IMR-90 (cell line): ENCODE results near the gene ARHGAP15. TPM values are rescaled to one million over a fixed set of nuclear protein-coding genes. Genes with fewer than 3 reads are reported as not detected.

Experiments used
- ATAC-seq: fragments of 200-7000 bp; cut with Tn5 transposase; 2 replicates; pipeline ENCODE4 v1.9.1; 2020; ENCODE audit warnings: low read depth, mild to moderate bottlenecking, moderate library complexity
- BruUV-seq: library from RNA; stranded (reverse); fragments of 400-500 nt; replicated peaks from 2 replicates; lab custom pipeline; 2021; lab: Mats Ljungman, UMichigan
- CTCF ChIA-PET: fragments of 300-600 bp; formaldehyde crosslinking; extraction: SDS; loops from one replicate; lab custom pipeline; 2021; ENCODE audit warnings: antibody characterized with exemption; lab: Yijun Ruan, JAX
- POLR2A ChIA-PET: fragments of 300-600 bp; sonication (Branson Sonifier 250); formaldehyde crosslinking; loops from one replicate; lab custom pipeline; 2022; ENCODE audit warnings: antibody characterized with exemption; ENCODE audit not compliant: unreplicated experiment; lab: Charles Lee
- DNase-seq: peaks from one replicate; pipeline ENCODE4 v3.0.0; 2013
- H2AFZ ChIP-seq: replicated peaks from 2 replicates; pipeline ENCODE3; 2013; ENCODE audit warnings: low read length, mild to moderate bottlenecking; ENCODE audit not compliant: poor library complexity
- H2AK5ac ChIP-seq: 2 replicates; pipeline ENCODE4 v1.6.1; 2013; ENCODE audit warnings: low read depth, low read length, inconsistent platforms
- H2AK9ac ChIP-seq: replicated peaks from 2 replicates; pipeline ENCODE3; 2013; ENCODE audit warnings: mild to moderate bottlenecking, low read depth, low read length, moderate library complexity; ENCODE audit not compliant: poor library complexity
- H2BK120ac ChIP-seq: 2 replicates; pipeline ENCODE4 v1.6.1; 2013; ENCODE audit warnings: low read depth, low read length, inconsistent platforms
- H2BK15ac ChIP-seq: 3 replicates; pipeline ENCODE4 v1.6.1; 2013; ENCODE audit warnings: low read depth, low read length, inconsistent platforms
- H2BK20ac ChIP-seq: 2 replicates; pipeline ENCODE4 v1.6.1; 2013; ENCODE audit warnings: low read depth, mild to moderate bottlenecking, inconsistent platforms, low read length, moderate library complexity
- H2BK5ac ChIP-seq: 2 replicates; pipeline ENCODE4 v1.6.1; 2013; ENCODE audit warnings: mild to moderate bottlenecking, low read depth, low read length, inconsistent platforms; ENCODE audit not compliant: poor library complexity, severe bottlenecking
- H3K14ac ChIP-seq: replicated peaks from 2 replicates; pipeline ENCODE4 v1.6.1; 2013; ENCODE audit warnings: low read depth, low read length, inconsistent platforms
- H3K18ac ChIP-seq: 2 replicates; pipeline ENCODE4 v1.6.1; 2013; ENCODE audit warnings: low read depth, low read length, control low read depth
- H3K23ac ChIP-seq: 2 replicates; pipeline ENCODE4 v1.6.1; 2013; ENCODE audit warnings: low read depth, low read length, inconsistent platforms
- H3K27ac ChIP-seq: 2 replicates; pipeline ENCODE4 v1.5.1; 2013; ENCODE audit warnings: mild to moderate bottlenecking, control low read depth, low read length; ENCODE audit not compliant: insufficient read depth
- H3K27me3 ChIP-seq: 2 replicates; pipeline ENCODE4 v1.6.1; 2013; ENCODE audit warnings: low read length; ENCODE audit not compliant: control insufficient read depth, insufficient read depth
- H3K36me3 ChIP-seq: 2 replicates; pipeline ENCODE4 v1.6.1; 2013; ENCODE audit warnings: low read length, mixed read lengths; ENCODE audit not compliant: control insufficient read depth, insufficient read depth
- H3K4ac ChIP-seq: 2 replicates; pipeline ENCODE4 v1.6.1; 2013; ENCODE audit warnings: low read depth, low read length, inconsistent platforms
- H3K4me1 ChIP-seq: 2 replicates; pipeline ENCODE4 v1.6.1; 2013; ENCODE audit warnings: low read length, mixed read lengths; ENCODE audit not compliant: control insufficient read depth, insufficient read depth
- H3K4me2 ChIP-seq: 2 replicates; pipeline ENCODE4 v1.6.1; 2013; ENCODE audit warnings: low read depth, mild to moderate bottlenecking, control low read depth, low read length, moderate library complexity
- H3K4me3 ChIP-seq: 2 replicates; pipeline ENCODE4 v1.5.1; 2013; ENCODE audit warnings: low read depth, mild to moderate bottlenecking, control low read depth, low read length, moderate library complexity; ENCODE audit not compliant: insufficient read depth
- H3K56ac ChIP-seq: 2 replicates; pipeline ENCODE4 v1.6.1; 2013; ENCODE audit warnings: low read length, inconsistent platforms; ENCODE audit not compliant: insufficient read depth; ENCODE audit errors: extremely low read depth
- H3K79me1 ChIP-seq, 2 experiments: 2 replicates each; pipeline ENCODE4 v1.6.1; 2013; ENCODE audit warnings: low read length in 2 of 2, inconsistent platforms in 1 of 2, low read depth in 1 of 2
- H3K9ac ChIP-seq: 2 replicates; pipeline ENCODE4 v1.6.1; 2013; ENCODE audit warnings: low read depth, low read length, control low read depth
- H3K9me1 ChIP-seq: 2 replicates; pipeline ENCODE4 v1.6.1; 2013; ENCODE audit warnings: low read length, inconsistent platforms; ENCODE audit not compliant: insufficient read depth
- H3K9me3 ChIP-seq: 2 replicates; pipeline ENCODE4 v1.6.1; 2013; ENCODE audit warnings: low read length; ENCODE audit not compliant: control insufficient read depth, insufficient read depth
- H4K20me1 ChIP-seq: 2 replicates; pipeline ENCODE4 v1.6.1; 2013; ENCODE audit warnings: low read length, inconsistent platforms; ENCODE audit not compliant: insufficient read depth
- H4K5ac ChIP-seq: 2 replicates; pipeline ENCODE4 v1.6.1; 2013; ENCODE audit warnings: mild to moderate bottlenecking, low read depth, low read length, control low read depth
- H4K8ac ChIP-seq, 2 experiments: 2 replicates each; pipeline ENCODE4 v1.6.1; 2013; ENCODE audit warnings: low read depth in 2 of 2, low read length in 2 of 2, control low read depth in 1 of 2, inconsistent platforms in 1 of 2
- H4K91ac ChIP-seq: 2 replicates; pipeline ENCODE4 v1.6.1; 2013; ENCODE audit warnings: low read depth, low read length, inconsistent platforms; ENCODE audit not compliant: insufficient read depth
- BHLHE40 ChIP-seq: fragments of 150-350 bp; IDR thresholded peaks from 2 replicates; pipeline ENCODE4 v1.6.1; 2016; ENCODE audit warnings: mild to moderate bottlenecking, low read depth, low read length
- CEBPB ChIP-seq: IDR thresholded peaks from 2 replicates; pipeline ENCODE4 v1.6.1; 2012; ENCODE audit warnings: low read depth, low read length, improper control_type of control experiment
- CHD1 ChIP-seq: IDR thresholded peaks from 2 replicates; pipeline ENCODE4 v1.6.1; 2012; ENCODE audit warnings: low read depth, low read length, improper control_type of control experiment
- FOS ChIP-seq: fragments of 150-350 bp; IDR thresholded peaks from 2 replicates; pipeline ENCODE4 v1.6.1; 2016; ENCODE audit warnings: low read depth, low read length
- MAFK ChIP-seq: IDR thresholded peaks from 2 replicates; pipeline ENCODE4 v1.6.1; 2012; ENCODE audit warnings: low read depth, low read length, improper control_type of control experiment
- MAZ ChIP-seq: IDR thresholded peaks from 2 replicates; pipeline ENCODE4 v1.6.1; 2012; ENCODE audit warnings: low read depth, mild to moderate bottlenecking, low read length, improper control_type of control experiment, moderate library complexity, borderline replicate concordance
- MXI1 ChIP-seq: IDR thresholded peaks from 2 replicates; pipeline ENCODE4 v1.6.1; 2012; ENCODE audit warnings: low read depth, mild to moderate bottlenecking, low read length, moderate library complexity, borderline replicate concordance
- NFE2L2 ChIP-seq: fragments of 150-350 bp; IDR thresholded peaks from 2 replicates; pipeline ENCODE4 v1.6.1; 2016; ENCODE audit warnings: low read depth, mild to moderate bottlenecking, low read length
- POLR2A ChIP-seq: IDR thresholded peaks from 2 replicates; pipeline ENCODE4 v1.6.1; 2012; ENCODE audit warnings: mild to moderate bottlenecking, low read depth, low read length
- RAD21 ChIP-seq: IDR thresholded peaks from 2 replicates; pipeline ENCODE4 v1.6.1; 2012; ENCODE audit warnings: low read length, improper control_type of control experiment
- RCOR1 ChIP-seq: IDR thresholded peaks from 2 replicates; pipeline ENCODE4 v1.6.1; 2012; ENCODE audit warnings: mild to moderate bottlenecking, low read length, improper control_type of control experiment; ENCODE audit not compliant: insufficient replicate concordance
- RFX5 ChIP-seq: IDR thresholded peaks from 2 replicates; pipeline ENCODE4 v1.8.0; 2012; ENCODE audit warnings: low read depth, mild to moderate bottlenecking, low read length, moderate library complexity
- SMC3 ChIP-seq: fragments of 150-350 bp; IDR thresholded peaks from 2 replicates; pipeline ENCODE4 v1.6.1; 2016; ENCODE audit warnings: low read depth, mild to moderate bottlenecking, antibody characterized with exemption, low read length, moderate library complexity
- dilution Hi-C: fragments of 300-500 bp; cut with HindIII; formaldehyde crosslinking; loops from one replicate; pipeline ENCODE4 v1.14.3; 2018; ENCODE audit warnings: low sequenced_read_pairs; ENCODE audit not compliant: unreplicated experiment
- in situ Hi-C: fragments of 300-500 bp; cut with MboI; formaldehyde crosslinking; loops from 3 replicates; pipeline ENCODE4 v1.14.3; 2019; ENCODE audit warnings: low sequenced_read_pairs, inconsistent platforms, mixed read lengths
- intact Hi-C: fragments of 100-400 bp; cut with micrococcal nuclease; formaldehyde crosslinking; loops from 2 replicates; pipeline ENCODE4 v1.10.0; 2022
- polyA plus RNA-seq, 3 experiments: library from polyadenylated mRNA; depleted of rRNA; stranded (reverse); fragments of >200 nt; gene quantifications; 2 replicates each; pipeline ENCODE4 v1.2.3, GENCODE V29; 2012; ENCODE audit warnings: low replicate concordance in 1 of 3
- total RNA-seq: library from RNA; depleted of rRNA; stranded (reverse); fragments of >200 nt; gene quantifications from 2 replicates; pipeline ENCODE4 v1.2.3, GENCODE V29; 2012
- TF ChIP-seq, protein P1 (sequence below): fragments of 150-350 bp; IDR thresholded peaks from 2 replicates; pipeline ENCODE4 v1.6.1; 2016; ENCODE audit warnings: low read depth, mild to moderate bottlenecking, low read length, moderate library complexity, borderline replicate concordance
- TF ChIP-seq, protein P2 (sequence below): fragments of 150-350 bp; IDR thresholded peaks from 2 replicates; pipeline ENCODE4 v1.6.1; 2017; ENCODE audit warnings: mild to moderate bottlenecking, antibody characterized with exemption, low read length, low read depth
- TF ChIP-seq, protein P3 (sequence below): conservative IDR thresholded peaks from 2 replicates; pipeline ENCODE4 v1.5.1; 2012; ENCODE audit warnings: mild to moderate bottlenecking, low read depth, low read length, improper control_type of control experiment

Gene ARHGAP15
- total and polyA plus RNA-seq, 2 of the 4 experiments (the other 2 are of a cell fraction) = not detected

DNA sequence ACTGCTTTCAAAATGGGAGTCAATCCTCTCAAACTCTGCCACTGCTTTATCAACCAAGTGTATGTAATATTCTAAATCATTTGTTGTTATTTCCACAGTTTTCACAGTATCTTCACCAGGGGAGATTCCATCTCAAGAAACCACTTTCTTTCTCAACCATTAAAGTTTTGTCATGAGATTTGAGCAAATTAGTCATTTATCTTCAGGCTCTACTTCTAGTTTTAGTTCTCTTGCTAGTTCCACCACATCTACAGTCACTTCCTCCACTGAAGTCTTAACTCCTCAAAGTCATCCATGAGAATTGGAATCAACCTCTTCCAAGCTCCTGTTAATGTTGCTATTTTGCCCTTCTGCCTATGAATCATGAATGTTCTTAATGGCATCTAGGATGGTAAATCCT is 545.8 kb downstream of the ARHGAP15 start:
- POLR2A ChIA-PET = no interaction called here
- ATAC-seq = no peak
- Histone ChIP-seq H3K4me2 (no peak overlapping the region), H3K9me1 (no peaks in the 10 kb centered on the region), H3K56ac (no peak overlapping the region), H2BK15ac (no peak overlapping the region), H3K9ac (no peak overlapping the region), H2BK120ac (no peak overlapping the region), H3K79me1 (no peaks in the 10 kb centered on the region), H3K4me1 (no peaks in the 10 kb centered on the region), H3K36me3 (no peaks in the 10 kb centered on the region), H3K9me3 (no peaks in the 10 kb centered on the region), H3K14ac (no peak overlapping the region), H3K18ac (no peak overlapping the region), H3K4me3 (no peak overlapping the region), H2BK5ac (no peak overlapping the region), H3K4ac (no peak overlapping the region), H2BK20ac (no peak overlapping the region), H2AK5ac (no peak overlapping the region), H4K5ac (no peak overlapping the region), H2AFZ (no peak overlapping the region), H3K27me3 (no peaks in the 10 kb centered on the region), H2AK9ac (no peak overlapping the region), H4K8ac (no peak overlapping the region), H4K91ac (no peak overlapping the region), H4K20me1 (no peaks in the 10 kb centered on the region), H3K23ac (no peak overlapping the region), H3K27ac (no peak overlapping the region)
- intact Hi-C loops (no loop called here), in situ Hi-C loops (no loop called here), dilution Hi-C loops (no loop called here)
- TF ChIP-seq CHD1 = no peak
- no peak for TF ChIP-seq MAFK
- TF ChIP-seq SMC3 = no peak
- TF ChIP-seq CEBPB = no peak
- no peak for TF ChIP-seq MXI1
- TF ChIP-seq, protein P1, sequence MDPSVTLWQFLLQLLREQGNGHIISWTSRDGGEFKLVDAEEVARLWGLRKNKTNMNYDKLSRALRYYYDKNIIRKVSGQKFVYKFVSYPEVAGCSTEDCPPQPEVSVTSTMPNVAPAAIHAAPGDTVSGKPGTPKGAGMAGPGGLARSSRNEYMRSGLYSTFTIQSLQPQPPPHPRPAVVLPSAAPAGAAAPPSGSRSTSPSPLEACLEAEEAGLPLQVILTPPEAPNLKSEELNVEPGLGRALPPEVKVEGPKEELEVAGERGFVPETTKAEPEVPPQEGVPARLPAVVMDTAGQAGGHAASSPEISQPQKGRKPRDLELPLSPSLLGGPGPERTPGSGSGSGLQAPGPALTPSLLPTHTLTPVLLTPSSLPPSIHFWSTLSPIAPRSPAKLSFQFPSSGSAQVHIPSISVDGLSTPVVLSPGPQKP = no peak
- TF ChIP-seq, protein P2, sequence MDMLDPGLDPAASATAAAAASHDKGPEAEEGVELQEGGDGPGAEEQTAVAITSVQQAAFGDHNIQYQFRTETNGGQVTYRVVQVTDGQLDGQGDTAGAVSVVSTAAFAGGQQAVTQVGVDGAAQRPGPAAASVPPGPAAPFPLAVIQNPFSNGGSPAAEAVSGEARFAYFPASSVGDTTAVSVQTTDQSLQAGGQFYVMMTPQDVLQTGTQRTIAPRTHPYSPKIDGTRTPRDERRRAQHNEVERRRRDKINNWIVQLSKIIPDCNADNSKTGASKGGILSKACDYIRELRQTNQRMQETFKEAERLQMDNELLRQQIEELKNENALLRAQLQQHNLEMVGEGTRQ = no peak
- TF ChIP-seq, protein P3, sequence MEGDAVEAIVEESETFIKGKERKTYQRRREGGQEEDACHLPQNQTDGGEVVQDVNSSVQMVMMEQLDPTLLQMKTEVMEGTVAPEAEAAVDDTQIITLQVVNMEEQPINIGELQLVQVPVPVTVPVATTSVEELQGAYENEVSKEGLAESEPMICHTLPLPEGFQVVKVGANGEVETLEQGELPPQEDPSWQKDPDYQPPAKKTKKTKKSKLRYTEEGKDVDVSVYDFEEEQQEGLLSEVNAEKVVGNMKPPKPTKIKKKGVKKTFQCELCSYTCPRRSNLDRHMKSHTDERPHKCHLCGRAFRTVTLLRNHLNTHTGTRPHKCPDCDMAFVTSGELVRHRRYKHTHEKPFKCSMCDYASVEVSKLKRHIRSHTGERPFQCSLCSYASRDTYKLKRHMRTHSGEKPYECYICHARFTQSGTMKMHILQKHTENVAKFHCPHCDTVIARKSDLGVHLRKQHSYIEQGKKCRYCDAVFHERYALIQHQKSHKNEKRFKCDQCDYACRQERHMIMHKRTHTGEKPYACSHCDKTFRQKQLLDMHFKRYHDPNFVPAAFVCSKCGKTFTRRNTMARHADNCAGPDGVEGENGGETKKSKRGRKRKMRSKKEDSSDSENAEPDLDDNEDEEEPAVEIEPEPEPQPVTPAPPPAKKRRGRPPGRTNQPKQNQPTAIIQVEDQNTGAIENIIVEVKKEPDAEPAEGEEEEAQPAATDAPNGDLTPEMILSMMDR = no peak
- TF ChIP-seq NFE2L2 = no peak
- TF ChIP-seq MAZ = no peak
- no peak for TF ChIP-seq FOS
- TF ChIP-seq RAD21 = no peak
- no peak for TF ChIP-seq POLR2A
- no peak for TF ChIP-seq RFX5
- TF ChIP-seq BHLHE40 = no peak
- no peak for TF ChIP-seq RCOR1
- no TSS peak for BruUV-seq
- DNase-seq = no peak
- CTCF ChIA-PET = no interaction called here
